Osteoblast (primary cell): ENCODE results near the gene SLC37A3. TPM values are rescaled to one million over a fixed set of nuclear protein-coding genes. Genes with fewer than 3 reads are reported as not detected.

ENCODE experiments used
- DNase-seq: peaks from one replicate; pipeline ENCODE4 v3.0.0; 2011; ENCODE audit warnings: low spot score, mixed read lengths; ENCODE audit not compliant: insufficient read length; ENCODE audit errors: missing footprints
- H2AFZ ChIP-seq: 2 replicates; pipeline ENCODE4 v1.6.0; 2011; ENCODE audit warnings: mild to moderate bottlenecking, low read length
- H3K27ac ChIP-seq: 2 replicates; pipeline ENCODE4 v1.5.1; 2011; ENCODE audit warnings: mild to moderate bottlenecking, low read depth, low read length, moderate library complexity
- H3K27me3 ChIP-seq: 2 replicates; pipeline ENCODE4 v1.6.0; 2012; ENCODE audit warnings: mild to moderate bottlenecking, control low read depth, inconsistent platforms, low read length, moderate library complexity; ENCODE audit not compliant: insufficient read depth
- H3K36me3 ChIP-seq: 2 replicates; pipeline ENCODE4 v1.5.1; 2011; ENCODE audit warnings: mild to moderate bottlenecking, low read length, control low read depth, moderate library complexity; ENCODE audit not compliant: insufficient read depth
- H3K4me1 ChIP-seq: 2 replicates; pipeline ENCODE4 v1.5.1; 2011; ENCODE audit warnings: mild to moderate bottlenecking, low read length, control low read depth, moderate library complexity; ENCODE audit not compliant: insufficient read depth
- H3K4me2 ChIP-seq: 2 replicates; pipeline ENCODE4 v1.6.0; 2011; ENCODE audit warnings: mild to moderate bottlenecking, low read length; ENCODE audit not compliant: insufficient read depth
- H3K4me3 ChIP-seq: fragments of 200-600 bp; sonication (generic); 3 replicates; pipeline ENCODE4 v1.5.1; 2012; ENCODE audit warnings: mild to moderate bottlenecking, low read length, inconsistent platforms; ENCODE audit not compliant: insufficient read depth
- H3K79me2 ChIP-seq: 2 replicates; pipeline ENCODE4 v1.6.0; 2012; ENCODE audit warnings: mild to moderate bottlenecking, low read length, control low read depth, inconsistent platforms; ENCODE audit not compliant: insufficient read depth
- H3K9me3 ChIP-seq: 2 replicates; pipeline ENCODE4 v1.5.1; 2011; ENCODE audit warnings: low read depth, low read length, control low read depth
- H4K20me1 ChIP-seq: 2 replicates; pipeline ENCODE4 v1.6.0; 2012; ENCODE audit warnings: mild to moderate bottlenecking, low read length, control low read depth; ENCODE audit not compliant: insufficient read depth
- total RNA-seq: library from RNA; depleted of rRNA; stranded (reverse); fragments of >200 nt; gene quantifications from 2 replicates; pipeline ENCODE4 v1.2.3, GENCODE V29; 2012
- TF ChIP-seq, protein P1 (sequence below): IDR thresholded peaks from 2 replicates; pipeline ENCODE4 v1.5.1; 2011; ENCODE audit warnings: mild to moderate bottlenecking, low read depth, low read length, moderate library complexity; ENCODE audit errors: extremely low read depth

The SLC37A3 gene
- total RNA-seq, 1 donor: 73.5 TPM

DNA sequence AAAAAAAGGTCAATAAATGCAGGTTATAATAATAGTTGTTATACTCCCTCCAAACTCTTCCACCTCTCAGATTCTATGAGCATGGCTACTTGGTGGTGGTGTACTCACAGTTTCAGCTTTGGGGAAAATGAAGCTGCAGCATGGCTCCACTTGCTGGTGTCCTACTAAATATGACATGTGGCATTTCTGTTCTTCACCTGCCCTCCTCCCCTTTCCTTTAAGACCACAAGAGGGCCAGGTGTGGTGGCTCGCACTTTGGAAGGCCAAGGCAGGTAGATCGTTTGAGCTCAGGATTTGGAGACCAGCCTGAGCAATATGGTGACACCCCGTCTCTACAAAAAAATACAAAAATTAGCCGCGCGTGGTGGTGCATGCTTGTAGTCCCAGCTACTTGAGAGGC lies 101.1 kb downstream of the SLC37A3 start:
- TF ChIP-seq, protein P1, sequence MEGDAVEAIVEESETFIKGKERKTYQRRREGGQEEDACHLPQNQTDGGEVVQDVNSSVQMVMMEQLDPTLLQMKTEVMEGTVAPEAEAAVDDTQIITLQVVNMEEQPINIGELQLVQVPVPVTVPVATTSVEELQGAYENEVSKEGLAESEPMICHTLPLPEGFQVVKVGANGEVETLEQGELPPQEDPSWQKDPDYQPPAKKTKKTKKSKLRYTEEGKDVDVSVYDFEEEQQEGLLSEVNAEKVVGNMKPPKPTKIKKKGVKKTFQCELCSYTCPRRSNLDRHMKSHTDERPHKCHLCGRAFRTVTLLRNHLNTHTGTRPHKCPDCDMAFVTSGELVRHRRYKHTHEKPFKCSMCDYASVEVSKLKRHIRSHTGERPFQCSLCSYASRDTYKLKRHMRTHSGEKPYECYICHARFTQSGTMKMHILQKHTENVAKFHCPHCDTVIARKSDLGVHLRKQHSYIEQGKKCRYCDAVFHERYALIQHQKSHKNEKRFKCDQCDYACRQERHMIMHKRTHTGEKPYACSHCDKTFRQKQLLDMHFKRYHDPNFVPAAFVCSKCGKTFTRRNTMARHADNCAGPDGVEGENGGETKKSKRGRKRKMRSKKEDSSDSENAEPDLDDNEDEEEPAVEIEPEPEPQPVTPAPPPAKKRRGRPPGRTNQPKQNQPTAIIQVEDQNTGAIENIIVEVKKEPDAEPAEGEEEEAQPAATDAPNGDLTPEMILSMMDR: no peak
- H3K4me1 ChIP-seq: no peaks in the 10 kb centered on the region
- no peaks in the 10 kb centered on the region for H3K9me3 ChIP-seq
- H4K20me1 ChIP-seq: no peaks in the 10 kb centered on the region
- H3K27ac ChIP-seq: no peak overlapping the region
- H2AFZ ChIP-seq: no peak overlapping the region
- H3K36me3 ChIP-seq: no peaks in the 10 kb centered on the region
- no peak overlapping the region for H3K4me3 ChIP-seq
- H3K4me2 ChIP-seq: no peak overlapping the region
- no peaks in the 10 kb centered on the region for H3K79me2 ChIP-seq
- H3K27me3 ChIP-seq: no peaks in the 10 kb centered on the region
- no peak for DNase-seq

DNA sequence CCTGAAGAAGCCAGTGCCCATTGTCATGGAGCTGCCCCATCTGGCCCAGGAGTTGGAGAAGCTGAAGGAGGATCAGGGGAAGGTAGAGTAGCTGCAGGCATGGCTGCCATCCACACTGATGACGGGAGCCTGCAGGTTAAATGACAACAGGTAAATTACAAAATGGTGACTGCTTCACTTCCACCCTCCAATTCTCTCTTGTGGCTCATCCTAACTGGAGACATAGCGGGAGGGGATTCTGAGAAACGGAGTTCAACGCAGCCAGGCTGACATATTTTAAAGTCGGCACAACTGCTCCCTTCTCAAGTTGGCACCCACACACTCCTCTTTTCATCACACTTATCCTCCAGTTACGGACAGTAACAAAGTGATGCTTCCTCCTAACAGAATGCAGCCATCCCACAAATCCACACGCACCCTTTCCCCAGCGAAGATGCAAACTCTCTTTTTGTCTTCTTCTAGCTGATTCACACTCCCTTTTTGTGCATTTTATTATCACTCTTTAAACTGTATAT lies 103.0 kb downstream of the SLC37A3 start:
- H3K79me2 ChIP-seq: no peaks in the 10 kb centered on the region
- H3K4me1 ChIP-seq: no peaks in the 10 kb centered on the region
- no peak overlapping the region for H3K27ac ChIP-seq
- no peak overlapping the region for H3K4me2 ChIP-seq
- H3K36me3 ChIP-seq: no peaks in the 10 kb centered on the region
- no peaks in the 10 kb centered on the region for H3K27me3 ChIP-seq
- no peaks in the 10 kb centered on the region for H3K9me3 ChIP-seq
- H2AFZ ChIP-seq: no peak overlapping the region
- no peak overlapping the region for H3K4me3 ChIP-seq
- DNase-seq: no peak
- TF ChIP-seq, protein P1: no peak
- no peaks in the 10 kb centered on the region for H4K20me1 ChIP-seq

DNA sequence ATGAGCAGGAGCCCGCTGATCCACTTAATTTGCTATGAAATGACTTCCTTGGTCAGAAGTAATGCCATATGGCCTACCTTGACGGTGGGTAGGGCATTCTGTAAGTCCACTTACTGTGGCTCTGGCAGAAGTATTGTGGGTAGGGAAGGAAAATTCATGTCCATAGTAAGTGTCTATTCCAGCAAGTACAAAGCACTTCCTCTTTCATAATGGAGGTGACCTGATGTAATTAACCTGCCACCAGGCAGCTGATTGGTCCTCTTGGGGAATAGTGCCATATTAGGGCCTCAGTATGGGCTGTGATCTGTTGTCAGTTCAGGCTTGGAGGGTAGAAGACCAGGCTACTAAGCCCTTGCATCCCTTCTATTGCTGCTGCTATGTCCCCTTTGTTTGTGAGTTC lies 103.9 kb downstream of the SLC37A3 start:
- TF ChIP-seq, protein P1: no peak

DNA sequence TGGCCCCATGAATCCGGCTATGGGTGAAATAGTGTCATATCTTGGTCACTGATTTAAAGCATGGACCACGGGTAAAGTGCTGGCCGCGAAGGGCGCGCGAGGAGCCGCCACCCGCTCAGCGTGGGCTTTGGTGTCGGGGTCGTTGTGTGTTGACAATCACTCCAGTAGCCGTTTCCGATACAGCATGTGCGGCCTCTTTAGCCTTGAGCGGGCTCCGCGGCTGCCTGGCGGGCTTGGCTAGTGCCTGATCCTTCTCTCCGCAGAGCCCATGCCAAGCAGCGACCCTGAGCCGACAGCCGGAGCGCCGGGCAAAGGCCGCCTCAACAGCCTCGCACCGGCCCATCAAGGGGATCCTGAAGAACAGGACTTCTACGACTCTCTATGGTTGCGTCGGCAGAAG lies 105.9 kb downstream of the SLC37A3 start:
- Histone ChIP-seq H4K20me1 (no peaks in the 10 kb centered on the region), H3K4me1 (no peaks in the 10 kb centered on the region), H3K79me2 (no peaks in the 10 kb centered on the region), H3K27me3 (no peaks in the 10 kb centered on the region), H3K4me2 (no peak overlapping the region), H3K9me3 (no peaks in the 10 kb centered on the region), H3K36me3 (no peaks in the 10 kb centered on the region), H3K4me3 (no peak overlapping the region), H3K27ac (no peak overlapping the region), H2AFZ (no peak overlapping the region)
- TF ChIP-seq, protein P1: no peak
- DNase-seq: no peak

More for the DNA sequence above, 103.9 kb downstream of the SLC37A3 start:
- no peaks in the 10 kb centered on the region for H3K9me3 ChIP-seq
- H3K4me1 ChIP-seq: no peaks in the 10 kb centered on the region
- H3K4me3 ChIP-seq: no peak overlapping the region
- H3K36me3 ChIP-seq: no peaks in the 10 kb centered on the region
- no peak overlapping the region for H3K27ac ChIP-seq
- no peak for DNase-seq
- no peaks in the 10 kb centered on the region for H4K20me1 ChIP-seq
- no peaks in the 10 kb centered on the region for H3K27me3 ChIP-seq
- no peak overlapping the region for H2AFZ ChIP-seq
- no peak overlapping the region for H3K4me2 ChIP-seq
- no peaks in the 10 kb centered on the region for H3K79me2 ChIP-seq
